Measurements from ENCODE around the gene CST8. TPM values are rescaled to one million over a fixed set of nuclear protein-coding genes. Genes with fewer than 3 reads are reported as not detected.

Gene CST8
- total RNA-seq, 2 experiments from 2014 or later = not detected

- Mint-ChIP-seq H3K27me3 (ENCODE audit: low read depth) (peaks cover 6% of the 10 kb centered on the region), H3K4me1 (ENCODE audit: low read depth) (peaks cover 6% of the 10 kb centered on the region), H3K36me3 (ENCODE audit: low read depth) (peaks cover 1% of the 10 kb centered on the region), H3K4me3 (no peak overlapping the region), H3K9me3 (peaks cover 16% of the 10 kb centered on the region), H3K27ac (no peak overlapping the region)
- CTCF ChIA-PET = interaction anchor here (1.1 kb wide), 1 partner anchor 91 kb away, joined by 3 read pairs; no protein-coding TSS in a partner anchor
- intact Hi-C loops (cut with micrococcal nuclease) = no loop called here
- DNase-seq = no peak
Measured at GRCh38 chr20:23532533-23532932, 41.6 kb downstream of the CST8 start.

- no peak overlapping the region for H3K27ac Mint-ChIP-seq
- peaks cover 6% of the 10 kb centered on the region for H3K4me1 Mint-ChIP-seq (ENCODE audit: low read depth)
- CTCF ChIA-PET = no interaction called here
- H3K4me3 Mint-ChIP-seq = no peak overlapping the region
- no peak for DNase-seq
- H3K9me3 Mint-ChIP-seq = peaks cover 13% of the 10 kb centered on the region
- peaks cover 6% of the 10 kb centered on the region for H3K27me3 Mint-ChIP-seq (ENCODE audit: low read depth)
- peaks cover 1% of the 10 kb centered on the region for H3K36me3 Mint-ChIP-seq (ENCODE audit: low read depth)
- intact Hi-C loops (cut with micrococcal nuclease) = no loop called here
Measured at GRCh38 chr20:23533161-23533560, 42.2 kb downstream of the CST8 start.

- intact Hi-C loops (cut with micrococcal nuclease) = no loop called here
- no peak overlapping the region for H3K27ac Mint-ChIP-seq
- H3K27me3 Mint-ChIP-seq (ENCODE audit: low read depth) = peaks cover 15% of the 10 kb centered on the region
- no peak for DNase-seq
- H3K9me3 Mint-ChIP-seq = peaks cover 4% of the 10 kb centered on the region
- H3K36me3 Mint-ChIP-seq (ENCODE audit: low read depth) = no peaks in the 10 kb centered on the region
- CTCF ChIA-PET = no interaction called here
- H3K4me1 Mint-ChIP-seq (ENCODE audit: low read depth) = peaks cover 3% of the 10 kb centered on the region
- H3K4me3 Mint-ChIP-seq = no peak overlapping the region
Measured at GRCh38 chr20:23534801-23535593, 44.1 kb downstream of the CST8 start.

GRCh38 chr20:23536328-23536974 is 45.5 kb downstream of the CST8 start:
- no peaks in the 10 kb centered on the region for H3K9me3 Mint-ChIP-seq
- H3K27ac Mint-ChIP-seq = no peak overlapping the region
- intact Hi-C loops (cut with micrococcal nuclease) = no loop called here
- CTCF ChIA-PET = no interaction called here
- no peaks in the 10 kb centered on the region for H3K36me3 Mint-ChIP-seq (ENCODE audit: low read depth)
- no peak overlapping the region for H3K4me3 Mint-ChIP-seq
- no peak for DNase-seq
- peaks cover 18% of the 10 kb centered on the region for H3K27me3 Mint-ChIP-seq (ENCODE audit: low read depth)
- peaks cover under 1% of the 10 kb centered on the region for H3K4me1 Mint-ChIP-seq (ENCODE audit: low read depth)

- intact Hi-C loops (cut with micrococcal nuclease) = no loop called here
- Mint-ChIP-seq H3K27me3 (ENCODE audit: low read depth) (peaks cover 18% of the 10 kb centered on the region), H3K27ac (no peak overlapping the region), H3K9me3 (no peaks in the 10 kb centered on the region), H3K36me3 (ENCODE audit: low read depth) (no peaks in the 10 kb centered on the region), H3K4me1 (ENCODE audit: low read depth) (no peaks in the 10 kb centered on the region), H3K4me3 (no peak overlapping the region)
- CTCF ChIA-PET = no interaction called here
- DNase-seq = no peak
Measured at GRCh38 chr20:23537030-23537429, 46.1 kb downstream of the CST8 start.

- CTCF ChIA-PET = no interaction called here
- H3K4me3 Mint-ChIP-seq = no peak overlapping the region
- DNase-seq = no peak
- H3K27me3 Mint-ChIP-seq (ENCODE audit: low read depth) = peaks cover 14% of the 10 kb centered on the region
- H3K9me3 Mint-ChIP-seq = no peaks in the 10 kb centered on the region
- intact Hi-C loops (cut with micrococcal nuclease) = no loop called here
- H3K27ac Mint-ChIP-seq = no peak overlapping the region
- no peaks in the 10 kb centered on the region for H3K4me1 Mint-ChIP-seq (ENCODE audit: low read depth)
- no peaks in the 10 kb centered on the region for H3K36me3 Mint-ChIP-seq (ENCODE audit: low read depth)
Measured at GRCh38 chr20:23540624-23541023, 49.7 kb downstream of the CST8 start.

GRCh38 chr20:23541330-23541729 is 50.4 kb downstream of the CST8 start:
- intact Hi-C loops (cut with micrococcal nuclease) = no loop called here
- Mint-ChIP-seq H3K4me3 (no peak overlapping the region), H3K9me3 (no peaks in the 10 kb centered on the region), H3K27me3 (ENCODE audit: low read depth) (peaks cover 14% of the 10 kb centered on the region), H3K36me3 (ENCODE audit: low read depth) (no peaks in the 10 kb centered on the region), H3K4me1 (ENCODE audit: low read depth) (no peaks in the 10 kb centered on the region), H3K27ac (no peak overlapping the region)
- no peak for DNase-seq
- CTCF ChIA-PET = no interaction called here

- Mint-ChIP-seq H3K4me3 (no peak overlapping the region), H3K27me3 (ENCODE audit: low read depth) (peaks cover 14% of the 10 kb centered on the region), H3K36me3 (ENCODE audit: low read depth) (no peaks in the 10 kb centered on the region), H3K27ac (no peak overlapping the region), H3K9me3 (no peaks in the 10 kb centered on the region), H3K4me1 (ENCODE audit: low read depth) (no peaks in the 10 kb centered on the region)
- DNase-seq = no peak
- intact Hi-C loops (cut with micrococcal nuclease) = no loop called here
- CTCF ChIA-PET = no interaction called here
Measured at GRCh38 chr20:23541776-23542175, 50.9 kb downstream of the CST8 start.

- CTCF ChIA-PET = no interaction called here
- DNase-seq = no peak
- no peaks in the 10 kb centered on the region for H3K36me3 Mint-ChIP-seq (ENCODE audit: low read depth)
- no peak overlapping the region for H3K4me3 Mint-ChIP-seq
- intact Hi-C loops (cut with micrococcal nuclease) = no loop called here
- no peak overlapping the region for H3K27ac Mint-ChIP-seq
- no peaks in the 10 kb centered on the region for H3K9me3 Mint-ChIP-seq
- H3K4me1 Mint-ChIP-seq (ENCODE audit: low read depth) = no peaks in the 10 kb centered on the region
- peaks cover 14% of the 10 kb centered on the region for H3K27me3 Mint-ChIP-seq (ENCODE audit: low read depth)
Measured at GRCh38 chr20:23542801-23543200, 51.9 kb downstream of the CST8 start.

- Mint-ChIP-seq H3K4me3 (no peak overlapping the region), H3K4me1 (ENCODE audit: low read depth) (no peaks in the 10 kb centered on the region), H3K27me3 (ENCODE audit: low read depth) (peaks cover 15% of the 10 kb centered on the region), H3K9me3 (no peaks in the 10 kb centered on the region), H3K36me3 (ENCODE audit: low read depth) (no peaks in the 10 kb centered on the region), H3K27ac (no peak overlapping the region)
- CTCF ChIA-PET = interaction anchor here (1.2 kb wide), 1 partner anchor 103 kb away, joined by 3 read pairs; no protein-coding TSS in a partner anchor
- DNase-seq = no peak
- intact Hi-C loops (cut with micrococcal nuclease) = no loop called here
Measured at GRCh38 chr20:23544133-23544532, 53.2 kb downstream of the CST8 start.

Other genes starting within 250 kb of the CST8 start
- gene NXT1, start 140.3 kb upstream of the CST8 start, total RNA-seq = 10 to 100 TPM; 31.9 to 36.9 TPM
- gene GZF1, start 128.9 kb upstream of the CST8 start, total RNA-seq = 1 to 10 TPM; 2.9 to 3.3 TPM
- gene NAPB, start 69.6 kb upstream of the CST8 start, total RNA-seq = 1 to 10 TPM; 5.4 to 7.6 TPM
- gene CSTL1, start 51.4 kb upstream of the CST8 start, total RNA-seq = not detected
- gene CST11, start 38.2 kb upstream of the CST8 start, total RNA-seq = not detected
- gene CST9L, start 77.4 kb downstream of the CST8 start, total RNA-seq = not detected
- not detected for gene CST9, start 114.8 kb downstream of the CST8 start, total RNA-seq
- under 1 TPM in 1 of 2 experiments, not detected in 1; 0.35 TPM for gene CST3, start 146.8 kb downstream of the CST8 start, total RNA-seq
- not detected for gene CST4, start 197.9 kb downstream of the CST8 start, total RNA-seq

Measured in activated naive CD4-positive, alpha-beta T cell treated with anti-CD3 and anti-CD28 coated beads for 36 hours (primary cell).